ENCODE results near the gene KCNB1.

Gene KCNB1

GRCh38 chr20:49372095-49372734, 110.3 kb downstream of the KCNB1 start:
- H4K20me1 ChIP-seq, result no peaks in the 10 kb centered on the region
- H3K36me3 ChIP-seq, result no peaks in the 10 kb centered on the region
- H3K27me3 ChIP-seq, result no peaks in the 10 kb centered on the region
- H3K4me3 ChIP-seq, result no peak overlapping the region
- H3K9me3 ChIP-seq (replicated peaks in 1 of 11), result peaks cover 0 to 8% (median 0%) of the 10 kb centered on the region in 11 experiments; a peak in 3 of 22 replicates
- H3K4me1 ChIP-seq, result no peaks in the 10 kb centered on the region
- no peak overlapping the region for H3K4me2 ChIP-seq
- no peak for TF ChIP-seq Cebpa-rat (IDR thresholded peaks at IDR 0.05)
- H3K9ac ChIP-seq, result no peak overlapping the region
- H3K27ac ChIP-seq, result no peak overlapping the region

- Histone ChIP-seq H3K27me3 (no peaks in the 10 kb centered on the region), H4K20me1 (no peaks in the 10 kb centered on the region), H3K9me3 (replicated peaks in 1 of 11) (no peaks in the 10 kb centered on the region), H3K9ac (no peak overlapping the region), H3K4me3 (no peak overlapping the region), H3K27ac (no peak overlapping the region), H3K36me3 (no peaks in the 10 kb centered on the region), H3K4me2 (no peak overlapping the region), H3K4me1 (no peaks in the 10 kb centered on the region)
- TF ChIP-seq Cebpa-rat (IDR thresholded peaks at IDR 0.05), result no peak
Observed at GRCh38 chr20:49368596-49368995, 113.9 kb downstream of the KCNB1 start.

- H3K9me3 ChIP-seq (replicated peaks in 1 of 11), result no peaks in the 10 kb centered on the region
- H4K20me1 ChIP-seq, result no peaks in the 10 kb centered on the region
- H3K4me2 ChIP-seq, result no peak overlapping the region
- no peaks in the 10 kb centered on the region for H3K27me3 ChIP-seq
- H3K9ac ChIP-seq, result no peak overlapping the region
- no peak for TF ChIP-seq Cebpa-rat (IDR thresholded peaks at IDR 0.05)
- no peak overlapping the region for H3K4me3 ChIP-seq
- no peaks in the 10 kb centered on the region for H3K36me3 ChIP-seq
- H3K4me1 ChIP-seq, result no peaks in the 10 kb centered on the region
- H3K27ac ChIP-seq, result no peak overlapping the region
Observed at GRCh38 chr20:49367113-49367512, 115.4 kb downstream of the KCNB1 start.

- no peak overlapping the region for H3K4me2 ChIP-seq
- H3K9me3 ChIP-seq (replicated peaks in 1 of 11), result no peaks in the 10 kb centered on the region
- H3K27ac ChIP-seq, result no peak overlapping the region
- no peaks in the 10 kb centered on the region for H3K36me3 ChIP-seq
- no peaks in the 10 kb centered on the region for H3K27me3 ChIP-seq
- no peak for TF ChIP-seq Cebpa-rat (IDR thresholded peaks at IDR 0.05)
- H4K20me1 ChIP-seq, result no peaks in the 10 kb centered on the region
- H3K4me1 ChIP-seq, result no peaks in the 10 kb centered on the region
- no peak overlapping the region for H3K4me3 ChIP-seq
- no peak overlapping the region for H3K9ac ChIP-seq
Observed at GRCh38 chr20:49366687-49367086, 115.8 kb downstream of the KCNB1 start.

- H3K9me3 ChIP-seq (replicated peaks in 1 of 11), result no peaks in the 10 kb centered on the region
- H3K36me3 ChIP-seq, result no peaks in the 10 kb centered on the region
- no peak overlapping the region for H3K4me3 ChIP-seq
- no peaks in the 10 kb centered on the region for H4K20me1 ChIP-seq
- TF ChIP-seq Cebpa-rat (IDR thresholded peaks at IDR 0.05), result no peak
- H3K4me1 ChIP-seq, result no peaks in the 10 kb centered on the region
- no peaks in the 10 kb centered on the region for H3K27me3 ChIP-seq
- no peak overlapping the region for H3K9ac ChIP-seq
- H3K27ac ChIP-seq, result no peak overlapping the region
- no peak overlapping the region for H3K4me2 ChIP-seq
Observed at GRCh38 chr20:49361862-49362660, 120.4 kb downstream of the KCNB1 start.

- no peaks in the 10 kb centered on the region for H3K9me3 ChIP-seq (replicated peaks in 1 of 11)
- H3K27ac ChIP-seq, result no peak overlapping the region
- H3K4me1 ChIP-seq, result no peaks in the 10 kb centered on the region
- no peak overlapping the region for H3K4me3 ChIP-seq
- H3K9ac ChIP-seq, result no peak overlapping the region
- no peak for TF ChIP-seq Cebpa-rat (IDR thresholded peaks at IDR 0.05)
- H3K27me3 ChIP-seq, result no peaks in the 10 kb centered on the region
- no peaks in the 10 kb centered on the region for H3K36me3 ChIP-seq
- no peaks in the 10 kb centered on the region for H4K20me1 ChIP-seq
- no peak overlapping the region for H3K4me2 ChIP-seq
Observed at GRCh38 chr20:49360242-49360968, 122.1 kb downstream of the KCNB1 start.

GRCh38 chr20:49356676-49357075, 125.8 kb downstream of the KCNB1 start:
- no peak overlapping the region for H3K9ac ChIP-seq
- no peaks in the 10 kb centered on the region for H3K36me3 ChIP-seq
- H3K4me2 ChIP-seq, result no peak overlapping the region
- H3K4me1 ChIP-seq, result no peaks in the 10 kb centered on the region
- no peaks in the 10 kb centered on the region for H4K20me1 ChIP-seq
- H3K27me3 ChIP-seq, result no peaks in the 10 kb centered on the region
- TF ChIP-seq Cebpa-rat (IDR thresholded peaks at IDR 0.05), result no peak
- no peak overlapping the region for H3K27ac ChIP-seq
- no peaks in the 10 kb centered on the region for H3K9me3 ChIP-seq (replicated peaks in 1 of 11)
- H3K4me3 ChIP-seq, result no peak overlapping the region

- Histone ChIP-seq H3K4me3 (no peak overlapping the region), H3K27me3 (no peaks in the 10 kb centered on the region), H3K27ac (no peak overlapping the region), H3K36me3 (no peaks in the 10 kb centered on the region), H4K20me1 (no peaks in the 10 kb centered on the region), H3K9ac (no peak overlapping the region), H3K9me3 (replicated peaks in 1 of 11) (no peaks in the 10 kb centered on the region), H3K4me2 (no peak overlapping the region), H3K4me1 (no peaks in the 10 kb centered on the region)
- TF ChIP-seq Cebpa-rat (IDR thresholded peaks at IDR 0.05), result no peak
Observed at GRCh38 chr20:49354673-49355072, 127.8 kb downstream of the KCNB1 start.

GRCh38 chr20:49353348-49353747, 129.1 kb downstream of the KCNB1 start:
- no peak overlapping the region for H3K9ac ChIP-seq
- H4K20me1 ChIP-seq, result no peaks in the 10 kb centered on the region

More at GRCh38 chr20:49353348-49353747, 129.1 kb downstream of the KCNB1 start:
- no peak overlapping the region for H3K4me2 ChIP-seq
- H3K36me3 ChIP-seq, result no peaks in the 10 kb centered on the region
- H3K27ac ChIP-seq, result no peak overlapping the region
- TF ChIP-seq Cebpa-rat (IDR thresholded peaks at IDR 0.05), result no peak
- H3K4me3 ChIP-seq, result no peak overlapping the region
- no peaks in the 10 kb centered on the region for H3K27me3 ChIP-seq
- H3K9me3 ChIP-seq (replicated peaks in 1 of 11), result no peaks in the 10 kb centered on the region
- H3K4me1 ChIP-seq, result no peaks in the 10 kb centered on the region; a peak in 1 of 20 replicates
